HG03521 (cell line): ENCODE data around the gene CARD19.

Source experiments
- ATAC-seq: cut with Tn5 transposase; IDR thresholded peaks from one replicate; pipeline ENCODE4 v1.9.1; 2021; ENCODE audit warnings: mild to moderate bottlenecking, moderate library complexity; ENCODE audit not compliant: unreplicated experiment

CARD19 gene

GRCh38 chr9:93086447-93087224 is 9.4 kb upstream of the CARD19 start:
- ATAC-seq: no peak

- no peak for ATAC-seq
Observed at GRCh38 chr9:93087971-93088655, 7.9 kb upstream of the CARD19 start.

GRCh38 chr9:93088656-93089015 is 7.4 kb upstream of the CARD19 start:
- ATAC-seq: no peak

GRCh38 chr9:93089024-93089423 is 7.0 kb upstream of the CARD19 start:
- ATAC-seq: no peak

- ATAC-seq: no peak
Observed at GRCh38 chr9:93089481-93089991, 6.5 kb upstream of the CARD19 start.

- no peak for ATAC-seq
Observed at GRCh38 chr9:93090091-93090655, 5.8 kb upstream of the CARD19 start.

GRCh38 chr9:93091056-93091452 is 5.0 kb upstream of the CARD19 start:
- no peak for ATAC-seq

- ATAC-seq: no peak
Observed at GRCh38 chr9:93091453-93092081, 4.5 kb upstream of the CARD19 start.

- ATAC-seq: no peak
Observed at GRCh38 chr9:93092251-93092991, 3.6 kb upstream of the CARD19 start.

- ATAC-seq: no peak
Observed at GRCh38 chr9:93093127-93093876, 2.7 kb upstream of the CARD19 start.

- no peak for ATAC-seq
Observed at GRCh38 chr9:93093877-93094657, 1.9 kb upstream of the CARD19 start.

- ATAC-seq: no peak
Observed at GRCh38 chr9:93094658-93095204, 1.3 kb upstream of the CARD19 start.

GRCh38 chr9:93095205-93096130 is 549 bp upstream of the CARD19 start:
- peak; percentile 57 for ATAC-seq

- no peak for ATAC-seq
Observed at GRCh38 chr9:93096811-93097382, 880 bp downstream of the CARD19 start.

- no peak for ATAC-seq
Observed at GRCh38 chr9:93097511-93098201, 1.6 kb downstream of the CARD19 start.

- no peak for ATAC-seq
Observed at GRCh38 chr9:93098236-93098946, 2.4 kb downstream of the CARD19 start.
